GM21390 (cell line): ENCODE results near the gene PRICKLE1.

ENCODE experiments used
- ATAC-seq: cut with Tn5 transposase; IDR thresholded peaks from one replicate; pipeline ENCODE4 v1.9.1; 2021; ENCODE audit not compliant: unreplicated experiment

The PRICKLE1 gene

DNA sequence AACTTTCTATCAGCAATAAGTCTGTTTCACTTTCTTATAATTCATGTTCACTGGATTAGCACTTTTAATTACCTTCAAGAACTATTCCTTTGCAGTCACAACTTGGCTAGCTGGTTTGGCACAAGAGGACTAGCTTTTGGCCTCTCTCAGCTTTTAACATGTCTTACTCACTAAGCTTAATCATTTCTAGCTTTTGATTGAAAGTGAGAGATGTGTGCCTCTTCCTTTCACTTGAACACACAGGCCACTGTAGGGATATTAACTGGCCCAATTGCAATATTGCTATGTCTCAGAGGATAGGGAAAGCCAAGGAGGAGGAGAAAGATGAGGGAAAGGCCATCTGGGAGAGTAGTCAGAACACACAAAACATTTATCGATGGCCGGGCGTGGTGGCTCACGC is 92.7 kb downstream of the PRICKLE1 start:
- no peak for ATAC-seq

DNA sequence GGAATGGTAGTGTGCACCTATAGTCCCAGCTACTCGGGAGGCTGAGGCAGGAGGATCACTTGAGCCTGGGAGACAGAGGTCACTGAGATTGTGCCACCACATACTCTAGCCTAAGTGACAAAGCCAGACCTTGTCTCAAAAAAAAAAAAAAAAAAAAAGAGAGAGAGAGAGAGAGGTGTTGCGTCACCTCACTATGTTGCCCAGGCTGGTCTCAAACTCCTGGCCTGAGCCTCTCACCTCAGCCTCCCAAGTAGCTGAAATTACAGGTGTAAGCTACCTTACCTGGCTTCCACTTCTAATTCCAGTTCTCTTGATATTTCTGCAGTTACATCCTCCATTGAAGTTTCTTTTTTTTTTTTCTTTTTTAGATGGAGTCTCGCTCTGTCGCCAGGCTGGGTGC is 94.3 kb downstream of the PRICKLE1 start:
- ATAC-seq, result no peak

DNA sequence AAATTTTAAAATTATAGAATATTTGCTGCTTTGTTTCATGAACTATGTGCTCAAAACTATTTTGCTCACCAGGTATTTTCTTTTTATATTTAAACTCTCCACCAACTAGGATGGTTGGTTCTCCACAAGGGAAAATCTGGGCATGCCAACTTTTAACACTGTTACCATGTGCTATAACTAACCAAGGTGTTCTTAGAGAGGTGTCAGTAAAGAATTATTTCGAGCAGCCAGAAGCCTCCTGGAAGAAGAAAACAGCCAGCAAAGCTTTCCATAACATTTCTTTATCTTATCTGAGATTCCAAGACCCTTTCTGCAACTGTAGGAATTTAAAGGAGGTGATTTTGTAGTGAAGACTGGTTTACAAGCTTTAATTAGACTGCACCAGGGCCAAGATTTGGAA is 97.3 kb downstream of the PRICKLE1 start:
- ATAC-seq, result no peak

DNA sequence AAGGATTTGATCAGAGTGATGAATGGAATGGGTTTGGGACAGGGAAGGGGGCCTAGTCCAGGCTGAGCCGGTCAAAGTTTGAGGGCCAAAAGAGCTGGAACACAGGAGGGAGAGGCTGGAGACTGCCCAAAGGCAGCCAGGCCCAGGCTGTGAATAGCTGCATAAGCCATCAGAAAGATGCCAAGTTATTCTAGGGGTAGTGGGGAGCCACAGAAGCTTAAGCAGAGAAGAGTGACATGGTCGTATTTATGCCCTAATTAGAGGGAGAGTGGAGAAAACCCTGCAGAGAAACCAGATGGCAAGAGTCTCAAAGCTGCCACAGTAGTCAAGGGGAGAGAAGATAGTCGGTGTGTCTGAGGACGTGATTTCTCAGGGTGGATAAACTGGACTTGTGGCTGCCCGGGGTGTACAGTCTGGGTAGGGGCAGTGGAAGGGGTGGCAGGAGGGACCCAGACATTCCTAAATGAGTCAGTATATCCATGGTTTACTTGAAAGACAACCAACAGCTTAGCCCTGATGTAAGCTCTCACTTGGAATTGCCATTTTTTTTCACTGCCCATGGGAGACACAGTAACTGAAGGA is 99.2 kb downstream of the PRICKLE1 start:
- ATAC-seq, result no peak

DNA sequence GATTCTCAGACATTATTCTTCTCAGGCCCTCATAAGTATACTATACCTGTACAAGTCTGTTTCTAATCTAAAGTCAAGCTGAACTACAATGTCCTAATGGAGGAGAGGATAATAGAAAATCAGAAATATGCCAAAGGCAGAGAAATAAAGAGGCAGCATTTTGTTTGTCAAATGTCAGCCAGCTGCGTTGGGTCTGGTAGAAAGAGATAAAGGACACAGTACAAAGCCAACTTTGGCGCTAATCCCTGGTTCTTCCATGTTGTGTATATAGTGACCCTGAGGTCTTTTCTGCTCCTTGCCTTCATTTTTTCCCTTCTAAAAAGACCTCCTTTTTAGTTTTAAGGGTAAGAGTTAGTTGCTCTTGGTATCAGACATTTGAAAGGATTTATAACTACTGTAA is 103.1 kb downstream of the PRICKLE1 start:
- no peak for ATAC-seq

DNA sequence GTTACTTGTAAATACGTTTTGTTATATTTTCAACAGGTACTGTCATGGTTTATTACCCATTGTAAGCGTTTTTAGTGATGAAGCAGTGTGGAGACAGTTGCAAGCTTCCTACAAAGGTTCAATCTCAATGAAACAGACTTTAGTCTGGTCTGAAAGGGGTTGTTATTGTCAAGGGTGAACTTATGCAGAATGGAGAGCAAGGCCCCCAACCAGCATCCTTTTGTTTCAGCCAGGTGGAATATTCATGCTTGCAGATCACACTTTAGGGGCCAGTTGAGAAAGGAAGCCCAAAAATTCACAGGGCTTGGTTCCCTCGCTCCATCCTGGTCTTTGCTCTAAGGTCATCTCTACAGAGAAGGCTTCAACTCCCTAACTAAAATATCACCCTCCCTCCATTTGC is 103.7 kb downstream of the PRICKLE1 start:
- no peak for ATAC-seq

DNA sequence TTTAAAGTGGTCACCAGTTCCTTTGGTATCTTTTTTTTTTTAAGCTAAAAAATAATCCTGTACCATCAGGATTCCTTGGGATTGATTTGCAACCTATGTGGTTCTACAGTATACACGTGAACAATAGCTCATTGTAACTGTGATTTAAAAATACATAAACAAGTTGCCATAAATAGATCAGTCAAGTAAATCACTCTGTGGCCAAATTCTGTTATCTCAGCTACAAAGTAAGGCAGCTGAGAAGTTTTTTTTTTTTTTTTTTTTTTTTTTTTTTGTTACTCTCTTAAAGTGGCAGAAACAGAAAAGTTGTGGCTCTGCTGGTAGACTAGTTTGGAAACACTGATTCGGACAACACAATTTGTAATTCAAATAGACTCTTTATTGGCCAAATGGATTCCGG is 104.5 kb downstream of the PRICKLE1 start:
- no peak for ATAC-seq

DNA sequence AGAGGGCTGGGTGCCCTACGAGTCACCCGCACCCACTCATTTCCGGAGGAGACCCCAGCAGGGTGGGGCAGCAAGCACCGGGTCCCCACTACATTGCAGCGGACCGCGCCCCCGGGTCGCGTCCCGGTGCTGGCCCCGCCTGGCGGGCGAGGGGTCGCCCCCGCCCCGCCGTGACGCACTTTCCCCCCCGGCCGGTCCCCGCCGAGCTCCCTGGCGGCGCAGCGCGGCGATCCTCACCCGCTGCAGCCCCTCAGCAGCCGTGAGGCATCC is 106.1 kb downstream of the PRICKLE1 start:
- peak; percentile 27 for ATAC-seq

DNA sequence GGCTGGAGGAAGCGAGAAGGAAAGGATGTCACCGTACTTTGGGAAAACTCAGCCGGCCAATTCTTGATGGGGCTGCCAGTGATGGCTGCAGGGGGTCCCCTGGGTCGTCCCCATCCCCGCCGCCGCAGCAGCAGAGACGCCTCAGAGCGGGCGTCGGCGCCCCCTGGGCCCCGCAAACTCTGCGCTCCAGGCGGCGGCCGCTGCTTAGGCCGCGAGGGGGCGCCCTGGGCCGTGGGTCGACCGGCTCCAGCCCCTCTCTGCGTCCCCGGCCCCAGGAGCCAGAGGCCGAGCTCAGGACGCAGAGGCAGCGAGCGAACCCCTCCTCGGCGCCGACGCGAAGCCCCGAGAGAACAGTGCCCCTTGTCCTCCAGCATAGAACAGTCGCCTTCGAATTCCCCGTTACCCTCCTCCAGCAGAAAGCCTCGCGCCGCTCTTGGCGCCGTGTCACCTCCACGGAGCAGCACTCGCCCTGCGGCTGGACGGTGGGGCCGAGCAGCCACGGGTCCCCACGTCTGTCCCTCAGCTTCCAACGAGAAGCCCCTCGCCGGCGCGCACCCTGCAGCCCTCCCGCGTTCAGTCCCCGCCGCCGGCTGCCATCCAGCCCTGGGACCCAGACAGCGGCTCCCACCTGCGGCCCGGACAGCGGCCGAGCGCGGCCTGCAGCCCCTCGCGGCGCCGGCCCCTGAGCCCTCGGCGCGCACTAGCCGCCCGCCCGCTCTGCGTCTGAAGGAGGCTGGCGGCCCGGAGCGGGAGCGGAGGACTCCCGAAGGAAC is 106.6 kb downstream of the PRICKLE1 start:
- ATAC-seq, result peak; percentile 84

DNA sequence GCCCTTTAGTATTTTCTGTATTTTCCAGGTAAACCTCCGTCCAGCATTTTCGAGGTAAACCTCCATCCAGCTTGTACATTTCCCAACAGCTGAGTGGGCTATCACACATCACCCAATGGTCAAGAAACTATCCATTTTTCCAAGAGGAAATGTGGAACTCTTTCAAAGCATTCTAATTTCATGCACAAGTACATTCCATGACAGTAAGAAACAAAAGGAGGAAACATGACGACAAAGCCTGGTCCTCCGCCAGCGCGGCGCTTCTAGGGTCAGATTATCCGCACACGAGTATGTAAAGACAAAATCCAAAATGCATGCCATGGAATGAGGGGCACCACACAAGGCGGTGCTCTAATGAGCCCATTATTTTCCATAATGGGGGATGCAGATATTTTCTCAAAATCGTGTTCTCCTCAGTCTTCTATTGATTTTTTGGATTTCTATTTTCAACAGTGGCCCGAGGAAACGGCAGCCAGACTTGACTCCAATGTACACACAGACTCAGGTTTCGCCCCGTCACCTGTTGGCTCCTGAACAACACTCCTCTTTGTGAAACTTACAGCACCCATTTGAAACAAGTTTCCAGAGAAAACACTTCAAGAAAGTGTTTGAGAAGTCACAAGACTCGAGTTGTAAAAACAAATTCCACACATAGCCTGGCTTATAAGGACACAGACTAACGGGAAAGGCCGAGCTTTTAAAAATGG is 107.4 kb downstream of the PRICKLE1 start:
- no peak for ATAC-seq

DNA sequence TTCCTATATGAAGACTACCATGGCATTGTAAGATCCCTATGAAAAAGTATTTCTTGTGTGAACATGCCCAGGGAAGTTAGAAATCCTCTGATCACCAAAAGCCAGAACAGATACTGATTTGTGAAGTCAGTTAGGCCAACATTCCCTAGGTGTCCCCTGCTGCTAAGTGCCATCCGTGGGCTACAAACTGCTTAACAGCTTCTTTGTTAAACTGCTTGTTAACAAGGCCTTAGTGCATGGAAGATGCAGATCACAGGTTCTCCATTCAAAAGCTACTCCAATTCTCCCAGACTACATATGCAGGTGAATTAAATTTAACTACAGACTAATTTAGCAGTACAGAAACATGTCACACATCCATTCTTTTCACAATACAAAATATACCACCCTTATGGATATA is 108.2 kb downstream of the PRICKLE1 start:
- ATAC-seq, result no peak

DNA sequence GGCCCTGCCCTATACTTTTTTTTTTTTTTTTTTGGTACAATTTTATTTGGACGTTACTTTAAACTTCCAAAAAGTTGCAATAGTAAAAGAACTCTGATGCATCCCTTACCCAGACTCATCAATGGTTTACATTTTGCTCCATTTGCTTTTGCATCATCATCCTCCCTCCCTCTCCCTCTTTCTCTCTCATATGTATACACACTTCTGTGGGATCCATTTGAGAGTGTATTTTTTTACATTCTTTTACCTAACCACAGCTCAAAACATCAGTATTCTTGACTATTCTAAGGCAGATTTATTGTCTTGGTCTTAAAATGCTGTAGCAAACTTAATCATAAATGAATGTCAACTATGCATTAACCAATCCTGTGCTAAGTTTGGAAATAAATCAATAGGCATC is 111.6 kb downstream of the PRICKLE1 start:
- ATAC-seq, result no peak

DNA sequence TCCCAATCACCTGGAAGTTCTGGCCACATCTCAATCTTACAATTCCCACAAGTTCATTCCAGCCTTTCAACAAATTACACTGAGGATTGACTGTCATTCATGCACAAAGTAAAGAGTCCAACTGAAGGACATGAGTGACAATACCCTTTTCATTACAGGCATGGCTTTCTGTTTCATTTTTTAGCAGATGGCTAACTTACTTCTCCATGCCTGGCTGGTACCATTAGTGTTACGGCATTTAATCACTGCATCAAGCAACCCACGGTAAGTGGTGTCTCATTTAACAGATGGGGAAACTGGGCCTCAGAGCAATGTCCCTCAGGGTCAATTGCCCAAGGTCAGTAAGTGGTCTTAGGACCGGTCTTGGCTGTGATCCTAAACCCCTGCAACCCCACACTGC is 114.4 kb downstream of the PRICKLE1 start:
- peak; percentile 49 for ATAC-seq

DNA sequence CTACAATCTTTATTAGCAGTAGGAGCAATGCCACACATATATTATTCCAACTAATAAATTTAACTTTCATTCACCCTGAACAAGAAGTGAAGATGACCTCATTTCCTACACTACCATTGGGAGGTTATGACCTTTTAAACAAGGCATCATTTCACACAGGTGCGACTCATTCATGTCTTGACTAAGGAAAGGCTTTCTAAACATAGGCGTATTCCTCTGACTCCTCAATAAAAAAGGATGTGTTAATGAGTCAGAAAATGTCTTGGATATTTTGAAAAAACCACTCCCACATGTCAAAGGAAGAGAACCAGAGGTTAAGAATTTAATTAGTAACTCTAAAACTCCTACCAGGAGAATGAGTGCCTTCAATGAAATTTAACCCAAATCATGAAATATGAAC is 115.2 kb downstream of the PRICKLE1 start:
- no peak for ATAC-seq

DNA sequence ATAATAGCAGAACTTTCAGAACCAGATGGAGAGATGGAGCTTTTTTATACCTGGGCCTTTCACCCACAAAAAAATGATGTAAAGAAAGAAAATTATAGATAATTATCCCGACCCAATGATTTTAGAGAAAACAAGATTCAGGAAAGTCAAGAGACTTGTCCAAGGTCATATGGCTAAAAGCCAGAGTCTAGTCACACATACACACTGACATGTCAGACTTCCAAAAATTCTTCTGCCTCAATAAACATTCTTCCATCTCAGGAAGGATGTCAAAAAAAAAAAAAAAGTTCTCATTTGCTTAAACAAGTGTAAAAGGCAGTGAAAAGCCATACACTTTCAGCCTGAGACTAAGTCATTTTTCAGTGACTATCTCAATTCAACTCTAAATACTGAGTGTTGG is 116.0 kb downstream of the PRICKLE1 start:
- no peak for ATAC-seq

DNA sequence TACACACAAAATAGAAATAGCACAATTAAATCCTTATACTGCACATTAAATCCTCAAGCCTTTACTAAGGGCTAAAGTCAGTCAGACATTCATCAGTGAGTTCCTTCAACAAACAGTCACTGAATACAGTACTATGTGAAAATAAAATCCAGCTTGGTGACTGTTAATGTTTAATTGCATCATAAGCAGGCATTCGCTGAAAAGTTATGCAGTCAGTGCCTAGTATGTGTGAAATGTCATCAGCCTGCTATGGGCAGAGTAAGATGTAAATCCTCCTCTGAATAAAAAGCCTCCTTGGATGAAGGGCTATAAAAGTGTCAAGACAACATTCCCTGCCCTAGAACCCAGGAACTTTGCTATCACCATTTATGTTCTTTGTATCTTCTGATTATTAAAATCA is 116.4 kb downstream of the PRICKLE1 start:
- no peak for ATAC-seq

DNA sequence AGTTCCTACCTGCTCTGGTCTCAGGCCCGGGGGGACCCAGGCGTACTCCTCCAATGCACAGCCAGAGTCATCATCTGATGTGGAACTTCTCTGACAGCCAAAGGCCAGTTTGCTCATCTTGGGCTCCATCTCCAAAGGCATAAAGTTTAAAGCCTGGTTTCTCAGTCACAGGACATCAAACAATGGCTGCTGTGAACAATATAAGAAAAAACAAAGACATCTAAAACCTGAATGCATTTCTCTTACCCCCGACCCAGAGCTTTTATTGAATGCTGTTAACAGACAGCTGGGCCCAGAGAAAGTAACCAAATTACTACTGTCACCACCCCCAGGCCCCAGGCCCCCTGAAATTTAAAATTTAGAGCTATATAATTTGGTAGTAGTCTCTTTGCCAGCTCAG is 117.2 kb downstream of the PRICKLE1 start:
- ATAC-seq, result no peak

DNA sequence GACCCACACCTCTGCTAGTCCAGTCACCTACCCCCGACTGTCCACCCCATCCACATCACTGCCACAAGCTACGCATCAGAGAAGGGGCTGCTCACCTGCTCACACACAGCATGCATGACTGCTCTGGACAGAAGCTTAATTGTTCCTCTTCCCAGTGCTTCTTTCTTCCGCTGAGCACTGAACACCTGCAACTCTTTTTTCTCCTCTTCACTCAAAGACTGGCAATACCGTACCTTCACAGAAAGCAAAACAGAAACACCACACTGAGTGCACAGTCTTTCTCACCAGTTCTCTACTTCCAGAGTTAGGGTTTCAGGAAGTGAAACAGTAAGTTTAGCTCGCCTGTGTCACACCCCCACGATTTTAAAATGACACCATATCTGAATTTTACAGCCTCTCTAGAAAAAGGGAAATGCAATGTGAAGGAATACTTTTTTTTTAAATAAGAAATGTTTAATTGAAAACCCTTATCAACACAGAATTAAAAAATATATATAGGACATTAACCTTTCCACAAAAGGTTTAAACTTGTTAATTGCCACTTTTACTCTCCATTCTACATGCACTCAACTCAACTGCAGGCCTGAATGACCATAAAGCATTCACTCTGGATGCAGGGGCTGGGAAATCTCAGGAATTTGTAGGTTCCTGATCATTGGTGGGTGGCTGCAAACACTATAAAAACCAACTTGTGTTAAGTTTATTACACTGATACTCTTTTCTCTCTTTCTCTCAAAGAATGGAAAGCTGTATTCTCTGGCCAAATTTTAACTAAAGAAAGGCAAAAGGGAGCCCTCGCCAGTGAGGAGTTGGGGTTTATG is 120.0 kb downstream of the PRICKLE1 start:
- ATAC-seq, result peak; percentile 97

DNA sequence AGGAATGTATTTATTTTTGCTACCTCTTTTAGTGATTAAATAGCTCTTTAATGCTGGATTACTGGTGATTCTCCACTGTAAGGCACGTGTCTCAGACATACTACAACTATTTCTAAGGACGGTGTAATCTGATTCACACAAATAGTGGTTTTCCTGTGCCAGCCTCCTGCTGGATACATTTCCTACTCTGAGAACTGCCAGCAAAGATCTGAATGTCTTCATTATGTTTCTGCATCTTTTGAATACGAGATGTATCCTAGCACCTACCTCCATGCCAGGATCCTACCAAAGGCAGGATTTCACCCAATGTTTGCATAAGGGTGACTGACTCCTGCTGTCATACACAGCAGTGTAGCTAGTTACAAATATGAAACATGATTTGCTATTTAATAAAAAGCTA is 120.6 kb downstream of the PRICKLE1 start:
- ATAC-seq, result peak; percentile 7

DNA sequence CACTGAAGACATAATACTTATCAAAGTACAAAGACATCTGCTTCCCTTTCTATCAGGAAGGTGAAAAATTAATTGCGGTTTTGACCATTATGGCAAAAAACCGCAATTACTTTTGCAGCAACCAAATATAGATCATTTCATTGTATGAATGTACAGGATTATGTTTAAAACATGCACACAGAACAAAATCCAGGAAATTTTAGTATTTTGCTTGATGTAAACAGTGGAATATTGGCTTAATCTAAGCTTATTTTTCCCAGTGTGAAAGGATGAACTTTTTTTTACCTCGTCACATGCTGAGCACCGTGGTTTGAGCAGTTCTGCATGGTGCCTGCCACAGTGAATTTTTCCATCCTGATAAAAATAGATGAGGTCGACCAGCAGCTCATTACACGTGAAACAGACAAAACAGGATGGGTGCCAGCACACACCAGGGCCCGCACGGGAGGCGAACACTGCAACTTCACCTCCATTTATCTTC is 121.2 kb downstream of the PRICKLE1 start:
- ATAC-seq, result no peak

DNA sequence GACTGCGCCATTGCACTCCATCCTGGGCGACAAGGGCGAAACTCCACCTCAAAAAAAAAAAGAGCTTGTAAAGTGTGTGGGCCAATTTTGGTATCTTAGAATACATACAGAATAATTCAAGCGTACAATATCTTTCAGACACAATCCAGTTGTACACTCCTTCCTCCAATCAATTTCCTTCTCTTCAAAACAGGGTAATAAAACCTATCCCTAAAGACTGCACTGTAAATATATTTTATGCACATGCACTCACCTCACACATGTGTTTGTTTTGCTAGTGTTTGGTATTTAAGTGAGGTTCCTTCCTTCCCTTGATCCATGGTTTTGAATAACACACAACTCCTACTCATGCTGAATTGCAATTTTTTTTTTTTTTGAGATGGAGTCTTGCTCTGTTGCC is 125.9 kb downstream of the PRICKLE1 start:
- no peak for ATAC-seq

DNA sequence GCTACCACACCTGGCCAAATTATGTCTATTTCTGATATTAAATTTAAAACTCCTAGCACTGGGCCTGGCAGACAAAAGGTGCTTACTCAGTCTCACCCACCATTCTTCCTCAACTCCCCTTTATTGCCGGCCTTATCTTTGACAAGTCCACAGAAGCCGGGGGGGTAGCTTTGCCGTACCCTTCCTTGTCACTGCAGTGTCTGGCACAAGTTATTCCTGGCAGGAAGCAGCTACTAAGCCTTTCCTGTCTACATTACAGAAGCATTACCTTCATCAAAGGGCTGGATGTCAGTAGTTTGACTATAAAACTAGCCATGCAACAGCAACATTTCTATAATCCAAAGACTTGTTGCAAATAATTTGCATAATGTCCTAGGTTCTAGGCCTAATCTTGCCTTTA is 127.1 kb downstream of the PRICKLE1 start:
- ATAC-seq, result no peak
